K562 (cell line): Measurements from ENCODE around the gene C13orf46.

Experiments used
- ATF2 ChIP-seq: sonication (generic); formaldehyde crosslinking; IDR thresholded peaks from 2 replicates; pipeline ENCODE4 v1.8.1; 2022; ENCODE audit warnings: missing genetic modification reagents
- CBX3 ChIP-seq, 2 experiments: IDR thresholded peaks; 1 replicate in 1 of 2; 2 replicates in 1 of 2; pipeline ENCODE4 v1.6.1; 2012; ENCODE audit warnings: inconsistent platforms in 2 of 2, low read length in 2 of 2, borderline replicate concordance in 1 of 2, control low read depth in 1 of 2
- CREB3L1 ChIP-seq: fragments of 450-650 bp; IDR thresholded peaks from 2 replicates; pipeline ENCODE4 v1.6.1; 2014; ENCODE audit warnings: low read depth, mild to moderate bottlenecking, moderate library complexity, borderline replicate concordance
- CTCF ChIP-seq, 3 experiments: IDR thresholded peaks in 2 of 3; conservative IDR thresholded peaks in 1 of 3; 2 replicates each; pipeline ENCODE4 v1.5.1; 2011 to 2012; ENCODE audit warnings: low read length in 3 of 3, mild to moderate bottlenecking in 3 of 3, control low read depth in 2 of 3, improper control_type of control experiment in 1 of 3, inconsistent platforms in 1 of 3, low read depth in 1 of 3, mixed read lengths in 1 of 3, moderate library complexity in 1 of 3; ENCODE audit not compliant: insufficient read depth in 2 of 3
- E2F4 ChIP-seq: sonication (generic); formaldehyde crosslinking; IDR thresholded peaks from 2 replicates; pipeline ENCODE4 v1.8.0; 2022; ENCODE audit warnings: mild to moderate bottlenecking, low read depth, missing genetic modification reagents
- IRF1 ChIP-seq: sonication (generic); formaldehyde crosslinking; IDR thresholded peaks from 2 replicates; pipeline ENCODE4 v1.8.0; 2022; ENCODE audit warnings: missing genetic modification reagents, mild to moderate bottlenecking, borderline replicate concordance
- MLX ChIP-seq, 2 experiments: fragments of 450-650 bp in 1 of 2; sonication (generic) in 1 of 2; formaldehyde crosslinking; conservative IDR thresholded peaks; 2 replicates each; pipeline versions ENCODE4 v1.4.0 to v1.8.1; 2020 to 2022; ENCODE audit warnings: mild to moderate bottlenecking in 1 of 2, missing genetic modification reagents in 1 of 2
- NFYB ChIP-seq: IDR thresholded peaks from 2 replicates; pipeline ENCODE4 v1.6.1; 2011; ENCODE audit warnings: mild to moderate bottlenecking, moderate library complexity; ENCODE audit not compliant: insufficient read length; ENCODE audit errors: extremely low read depth
- SMC3 ChIP-seq: conservative IDR thresholded peaks from 2 replicates; pipeline ENCODE4 v1.6.1; 2011; ENCODE audit warnings: low read depth, low read length, improper control_type of control experiment; ENCODE audit not compliant: insufficient read depth
- ZFX ChIP-seq: sonication (generic); formaldehyde crosslinking; IDR thresholded peaks from 2 replicates; pipeline ENCODE4 v1.8.0; 2022; ENCODE audit warnings: mild to moderate bottlenecking, missing genetic modification reagents, moderate library complexity
- ZNF655 ChIP-seq: fragments of 250-450 bp; sonication (Bioruptor Pico); IDR thresholded peaks from 2 replicates; pipeline ENCODE4 v1.5.0; 2021

- TF ChIP-seq MLX (CRISPR knock-in tag; conservative IDR thresholded peaks at IDR 0.05), result no peak
- TF ChIP-seq CREB3L1, result no peak
- no peak for TF ChIP-seq ZNF655
- no peak for TF ChIP-seq ZFX (CRISPR knock-in tag)
- no peak for TF ChIP-seq SMC3
- no peak for TF ChIP-seq ATF2
- TF ChIP-seq IRF1 (CRISPR knock-in tag), result no peak
- TF ChIP-seq E2F4 (CRISPR knock-in tag), result no peak
- no peak for TF ChIP-seq CTCF (IDR thresholded peaks at IDR 0.05 in 2 of 3, conservative IDR thresholded peaks at IDR 0.05 in 1 of 3; ENCODE audit: insufficient read depth in 2 of 3, low read depth in 1 of 3, low read length in 3 of 3)
- TF ChIP-seq CBX3 (IDR thresholded peaks at IDR 0.05; ENCODE audit: borderline replicate concordance in 1 of 2, low read length in 2 of 2), result no peak
- TF ChIP-seq NFYB, result no peak
Observed at GRCh38 chr13:114011226-114011625, 37.4 kb upstream of the C13orf46 start.
